ENCODE measurements around the gene GALNT10. TPM values are rescaled to one million over a fixed set of nuclear protein-coding genes. Genes with fewer than 3 reads are reported as not detected.

The GALNT10 gene
- total and polyA plus RNA-seq, 2 of the 8 experiments (the other 6 are each of a cell fraction or from before 2014, with no cell fraction given): 4.6 to 15.5 TPM

DNA sequence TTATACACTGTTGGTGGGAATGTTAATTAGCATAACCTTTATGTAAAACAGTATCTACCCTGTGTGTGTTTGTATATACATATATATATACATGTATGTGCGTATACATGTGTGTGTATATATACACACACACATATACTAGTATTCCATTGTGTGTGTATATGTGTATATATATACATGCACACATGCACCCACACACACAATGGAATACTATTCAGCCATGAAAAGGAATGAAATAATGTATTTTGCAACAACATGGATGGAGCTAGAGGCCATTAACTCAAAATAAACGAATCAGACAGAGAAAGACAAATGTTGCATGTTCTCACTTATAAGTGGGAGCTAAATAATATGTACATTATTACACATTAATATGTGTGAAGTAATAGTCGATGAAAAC, 237.7 kb downstream of the GALNT10 start:
- Histone ChIP-seq H2AK5ac (ENCODE audit: low read depth, low read length) (no peak overlapping the region), H2BK12ac (ENCODE audit: low read depth, low read length) (no peak overlapping the region), H3K56ac (replicated peaks; ENCODE audit: insufficient read length, low read depth, low read length) (no peak overlapping the region), H3K79me1 (ENCODE audit: low read depth, low read length) (no peaks in the 10 kb centered on the region), H3K9ac (replicated peaks in 1 of 4; ENCODE audit: extremely low read depth in 1 of 4, low read depth in 3 of 4, low read length in 3 of 4) (no peak overlapping the region), H2AFZ (ENCODE audit: low read length) (no peak overlapping the region), H3K14ac (ENCODE audit: insufficient read length) (no peak overlapping the region), H3K23ac (ENCODE audit: insufficient read length) (no peak overlapping the region), H3K4me3 (ENCODE audit: extremely low read depth in 1 of 4, insufficient read depth in 2 of 4, low read depth in 3 of 4, low read length in 4 of 4) (no peak overlapping the region), H3K36me3 (ENCODE audit: control insufficient read depth in 2 of 4, insufficient read depth in 4 of 4, low read length in 3 of 4) (no peaks in the 10 kb centered on the region), H3K27ac (ENCODE audit: low read depth, low read length) (no peak overlapping the region), H4K20me1 (replicated peaks in 1 of 2; ENCODE audit: control insufficient read depth in 1 of 2, insufficient read depth in 2 of 2, low read length in 2 of 2) (no peaks in the 10 kb centered on the region), H3K79me2 (ENCODE audit: control insufficient read depth in 1 of 2, insufficient read depth in 2 of 2, low read length in 2 of 2) (no peaks in the 10 kb centered on the region), H3K9me3 (ENCODE audit: insufficient read depth in 2 of 2, low read depth in 1 of 2, low read length in 1 of 2) (no peaks in the 10 kb centered on the region), H3K4me2 (ENCODE audit: insufficient read depth in 1 of 2, low read depth in 2 of 2, low read length in 2 of 2) (no peak overlapping the region), H2BK120ac (replicated peaks; ENCODE audit: low read depth, low read length) (no peak overlapping the region), H4K5ac (ENCODE audit: insufficient read length, low read depth, low read length) (no peak overlapping the region), H3K4me1 (replicated peaks in 1 of 4; ENCODE audit: control insufficient read depth in 3 of 4, insufficient read depth in 4 of 4, low read length in 3 of 4) (no peaks in the 10 kb centered on the region), H3K27me3 (replicated peaks in 1 of 4; ENCODE audit: control insufficient read depth in 3 of 4, extremely low read depth in 1 of 4, insufficient read depth in 3 of 4, low read length in 3 of 4) (no peaks in the 10 kb centered on the region), H2BK5ac (ENCODE audit: low read depth, low read length) (no peak overlapping the region), H3K18ac (ENCODE audit: extremely low read depth, low read length) (no peak overlapping the region), H4K91ac (replicated peaks; ENCODE audit: insufficient read length, low read length) (no peak overlapping the region), H4K8ac (ENCODE audit: extremely low read depth, insufficient read depth, low read length) (no peak overlapping the region), H3K23me2 (ENCODE audit: low read depth, low read length) (0 out of 2 replicates have a peak, but pooled peaks cover 2% of the 10 kb centered on the region), H2BK20ac (ENCODE audit: low read length) (no peak overlapping the region), H2BK15ac (ENCODE audit: low read length) (no peak overlapping the region), H3K4ac (replicated peaks; ENCODE audit: insufficient read length, low read depth, low read length) (no peak overlapping the region)
- DNase-seq (ENCODE audit: low read depth in 1 of 2, low spot score in 2 of 2): no peak
- FAIRE-seq: no peak
- ChIA-PET CTCF (ENCODE audit: partially characterized antibody) (no interaction called here), POLR2A (ENCODE audit: partially characterized antibody) (no interaction called here)
- WGBS, 2 experiments (ENCODE audit: extremely low coverage in 1 of 2, insufficient coverage in 1 of 2, insufficient read length in 1 of 2, insufficient replicate concordance in 2 of 2, low coverage in 1 of 2, low lambda C conversion rate in 2 of 2, missing lambda C conversion rate in 1 of 2): 82% methylated on average over 3 of the region's 3 CpGs; no CpG with 5 or more reads in 1 of the 2 experiments
- TF ChIP-seq SP4 (IDR thresholded peaks at IDR 0.05; ENCODE audit: low read length) (no peak), GABPA (IDR thresholded peaks at IDR 0.05; ENCODE audit: borderline replicate concordance, insufficient read depth, low read length) (no peak), SIX5 (IDR thresholded peaks at IDR 0.05; ENCODE audit: low read depth, low read length) (no peak), RXRA (IDR thresholded peaks at IDR 0.05; ENCODE audit: insufficient read depth, low read depth, low read length) (no peak), SP2 (IDR thresholded peaks at IDR 0.05; ENCODE audit: low read length) (no peak), HDAC2 (IDR thresholded peaks at IDR 0.05; ENCODE audit: borderline replicate concordance in 1 of 2, low read depth in 2 of 2, low read length in 2 of 2) (no peak), CHD2 (IDR thresholded peaks at IDR 0.05; ENCODE audit: low read length) (no peak), MAFK (IDR thresholded peaks at IDR 0.05; ENCODE audit: low read depth, low read length) (no peak), SIRT6 (IDR thresholded peaks at IDR 0.05; ENCODE audit: low read length) (no peak), MAX (IDR thresholded peaks at IDR 0.05) (no peak), CBX5 (IDR thresholded peaks at IDR 0.05; ENCODE audit: low read depth, low read length) (no peak), TAF7 (optimal IDR thresholded peaks at IDR 0.05; ENCODE audit: borderline replicate concordance, low read depth, low read length) (no peak), POU5F1 (IDR thresholded peaks at IDR 0.05; ENCODE audit: low read depth, low read length) (no peak), ZNF274 (IDR thresholded peaks at IDR 0.05; ENCODE audit: borderline replicate concordance, extremely low read depth, low read length) (no peak), SAP30 (IDR thresholded peaks at IDR 0.05; ENCODE audit: insufficient read depth, insufficient replicate concordance, low read length) (no peak)
